Prostate gland (tissue), 2 donors: ENCODE measurements around the gene CLIC3.

Experiments
- CTCF ChIP-seq, 4 experiments: fragments of 200-600 bp in 2 of 4; fragments of 450-650 bp in 2 of 4; sonication (generic) in 2 of 4; IDR thresholded peaks; 1 replicate in 3 of 4; 2 replicates in 1 of 4; pipeline ENCODE4 v1.5.1; 2016 to 2019; ENCODE audit warnings: antibody characterized with exemption in 4 of 4, mild to moderate bottlenecking in 2 of 4, moderate library complexity in 2 of 4
- POLR2A ChIP-seq: fragments of 450-650 bp; IDR thresholded peaks from one replicate; pipeline ENCODE4 v1.6.1; 2016; ENCODE audit warnings: antibody characterized with exemption, mild to moderate bottlenecking
- POLR2AphosphoS5 ChIP-seq: sonication (generic); formaldehyde crosslinking; IDR thresholded peaks from one replicate; pipeline ENCODE4 v1.6.1; 2017; ENCODE audit warnings: antibody characterized with exemption

GRCh38 chr9:136985853-136986252 is 10.5 kb downstream of the CLIC3 start:
- TF ChIP-seq CTCF (IDR thresholded peaks at IDR 0.05) (no peak), POLR2A (no peak), POLR2AphosphoS5 (no peak)
